Measurements from ENCODE around the gene CAPN12.
"Not testable (repeated sequence)": the region's sequence is repeated elsewhere in the genome, so short reads cannot be mapped to it uniquely, and the experiment has no call there.

GRCh38 chr19:38754196-38754595 is 9.9 kb upstream of the CAPN12 start:
- TF ChIP-seq, protein P1, sequence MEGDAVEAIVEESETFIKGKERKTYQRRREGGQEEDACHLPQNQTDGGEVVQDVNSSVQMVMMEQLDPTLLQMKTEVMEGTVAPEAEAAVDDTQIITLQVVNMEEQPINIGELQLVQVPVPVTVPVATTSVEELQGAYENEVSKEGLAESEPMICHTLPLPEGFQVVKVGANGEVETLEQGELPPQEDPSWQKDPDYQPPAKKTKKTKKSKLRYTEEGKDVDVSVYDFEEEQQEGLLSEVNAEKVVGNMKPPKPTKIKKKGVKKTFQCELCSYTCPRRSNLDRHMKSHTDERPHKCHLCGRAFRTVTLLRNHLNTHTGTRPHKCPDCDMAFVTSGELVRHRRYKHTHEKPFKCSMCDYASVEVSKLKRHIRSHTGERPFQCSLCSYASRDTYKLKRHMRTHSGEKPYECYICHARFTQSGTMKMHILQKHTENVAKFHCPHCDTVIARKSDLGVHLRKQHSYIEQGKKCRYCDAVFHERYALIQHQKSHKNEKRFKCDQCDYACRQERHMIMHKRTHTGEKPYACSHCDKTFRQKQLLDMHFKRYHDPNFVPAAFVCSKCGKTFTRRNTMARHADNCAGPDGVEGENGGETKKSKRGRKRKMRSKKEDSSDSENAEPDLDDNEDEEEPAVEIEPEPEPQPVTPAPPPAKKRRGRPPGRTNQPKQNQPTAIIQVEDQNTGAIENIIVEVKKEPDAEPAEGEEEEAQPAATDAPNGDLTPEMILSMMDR (IDR thresholded peaks at IDR 0.05) = not testable (repeated sequence)
- TF ChIP-seq, protein P2, sequence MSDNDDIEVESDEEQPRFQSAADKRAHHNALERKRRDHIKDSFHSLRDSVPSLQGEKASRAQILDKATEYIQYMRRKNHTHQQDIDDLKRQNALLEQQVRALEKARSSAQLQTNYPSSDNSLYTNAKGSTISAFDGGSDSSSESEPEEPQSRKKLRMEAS (IDR thresholded peaks at IDR 0.05) = not testable (repeated sequence)
- not testable (repeated sequence) for TF ChIP-seq PBX3 (IDR thresholded peaks at IDR 0.05); EP300 (IDR thresholded peaks at IDR 0.05); BHLHE40 (IDR thresholded peaks at IDR 0.05; ENCODE audit: low read depth, low read length); POLR2A (IDR thresholded peaks at IDR 0.05; ENCODE audit: low read length); RAD21 (conservative IDR thresholded peaks at IDR 0.05 in 1 of 2, IDR thresholded peaks at IDR 0.05 in 1 of 2); ZNF302 (CRISPR knock-in tag; IDR thresholded peaks at IDR 0.05); ZFP36 (IDR thresholded peaks at IDR 0.05; ENCODE audit: borderline replicate concordance, partially characterized antibody); JUNB (IDR thresholded peaks at IDR 0.05)
- TF ChIP-seq, protein P3, sequence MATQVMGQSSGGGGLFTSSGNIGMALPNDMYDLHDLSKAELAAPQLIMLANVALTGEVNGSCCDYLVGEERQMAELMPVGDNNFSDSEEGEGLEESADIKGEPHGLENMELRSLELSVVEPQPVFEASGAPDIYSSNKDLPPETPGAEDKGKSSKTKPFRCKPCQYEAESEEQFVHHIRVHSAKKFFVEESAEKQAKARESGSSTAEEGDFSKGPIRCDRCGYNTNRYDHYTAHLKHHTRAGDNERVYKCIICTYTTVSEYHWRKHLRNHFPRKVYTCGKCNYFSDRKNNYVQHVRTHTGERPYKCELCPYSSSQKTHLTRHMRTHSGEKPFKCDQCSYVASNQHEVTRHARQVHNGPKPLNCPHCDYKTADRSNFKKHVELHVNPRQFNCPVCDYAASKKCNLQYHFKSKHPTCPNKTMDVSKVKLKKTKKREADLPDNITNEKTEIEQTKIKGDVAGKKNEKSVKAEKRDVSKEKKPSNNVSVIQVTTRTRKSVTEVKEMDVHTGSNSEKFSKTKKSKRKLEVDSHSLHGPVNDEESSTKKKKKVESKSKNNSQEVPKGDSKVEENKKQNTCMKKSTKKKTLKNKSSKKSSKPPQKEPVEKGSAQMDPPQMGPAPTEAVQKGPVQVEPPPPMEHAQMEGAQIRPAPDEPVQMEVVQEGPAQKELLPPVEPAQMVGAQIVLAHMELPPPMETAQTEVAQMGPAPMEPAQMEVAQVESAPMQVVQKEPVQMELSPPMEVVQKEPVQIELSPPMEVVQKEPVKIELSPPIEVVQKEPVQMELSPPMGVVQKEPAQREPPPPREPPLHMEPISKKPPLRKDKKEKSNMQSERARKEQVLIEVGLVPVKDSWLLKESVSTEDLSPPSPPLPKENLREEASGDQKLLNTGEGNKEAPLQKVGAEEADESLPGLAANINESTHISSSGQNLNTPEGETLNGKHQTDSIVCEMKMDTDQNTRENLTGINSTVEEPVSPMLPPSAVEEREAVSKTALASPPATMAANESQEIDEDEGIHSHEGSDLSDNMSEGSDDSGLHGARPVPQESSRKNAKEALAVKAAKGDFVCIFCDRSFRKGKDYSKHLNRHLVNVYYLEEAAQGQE (IDR thresholded peaks at IDR 0.05) = not testable (repeated sequence)
